Measurements from ENCODE around the gene DTX1. TPM values are rescaled to one million over a fixed set of nuclear protein-coding genes. Genes with fewer than 3 reads are reported as not detected.
"Not testable (repeated sequence)": the region's sequence is repeated elsewhere in the genome, so short reads cannot be mapped to it uniquely, and the experiment has no call there.

The DTX1 gene
- total and polyA plus RNA-seq, 5 donors from 2014 or later = 0.64 to 7.8 (median 0.95) TPM

GRCh38 chr12:113141716-113142115 is 85.2 kb downstream of the DTX1 start:
- not testable (repeated sequence) for H3K4me1 Mint-ChIP-seq; H3K27ac ChIP-seq (ENCODE audit: insufficient read depth, low read length, poor library complexity, severe bottlenecking)

GRCh38 chr12:113142173-113142885 is 85.8 kb downstream of the DTX1 start:
- Histone ChIP-seq H3K4me3 (ENCODE audit: low read depth, low read length) (no peak overlapping the region), H3K27ac (ENCODE audit: insufficient read depth, low read length, poor library complexity, severe bottlenecking) (no peak overlapping the region), H3K4me1 (ENCODE audit: control insufficient read depth, insufficient read depth, low read length, poor library complexity, severe bottlenecking) (no peaks in the 10 kb centered on the region), H3K36me3 (ENCODE audit: control insufficient read depth, insufficient read depth, low read length) (no peaks in the 10 kb centered on the region), H3K27me3 (ENCODE audit: control insufficient read depth, insufficient read depth, low read length) (no peaks in the 10 kb centered on the region), H3K9me3 (ENCODE audit: control insufficient read depth in 2 of 2, low read length in 2 of 2) (no peaks in the 10 kb centered on the region)
- Mint-ChIP-seq H3K4me3 (no peak overlapping the region), H3K4me1 (peaks cover 0 to 6% (median 2%) of the 10 kb centered on the region in 4 donors), H3K9me3 (peaks cover 0 to 3% (median 0%) of the 10 kb centered on the region in 7 donors), H3K27ac (peak overlapping the region; percentile 17 to 78 (median 51)), H3K36me3 (no peaks in the 10 kb centered on the region), H3K27me3 (no peaks in the 10 kb centered on the region)
- DNase-seq (no peak), ATAC-seq (ENCODE audit: low read depth in 2 of 2) (peak; percentile 22 to 34)

More at GRCh38 chr12:113141716-113142115, 85.2 kb downstream of the DTX1 start:
- peak overlapping the region in 2 of 3 donors; percentile 26 to 31 for H3K27ac Mint-ChIP-seq
- not testable (repeated sequence) for H3K9me3 ChIP-seq (ENCODE audit: control insufficient read depth in 2 of 2, low read length in 2 of 2); DNase-seq; H3K4me3 ChIP-seq (ENCODE audit: low read depth, low read length); H3K9me3 Mint-ChIP-seq; ATAC-seq (ENCODE audit: low read depth in 2 of 2); H3K36me3 ChIP-seq (ENCODE audit: control insufficient read depth, insufficient read depth, low read length); H3K4me3 Mint-ChIP-seq; H3K27me3 ChIP-seq (ENCODE audit: control insufficient read depth, insufficient read depth, low read length); H3K27me3 Mint-ChIP-seq; H3K36me3 Mint-ChIP-seq; H3K4me1 ChIP-seq (ENCODE audit: control insufficient read depth, insufficient read depth, low read length, poor library complexity, severe bottlenecking)

- no peaks in the 10 kb centered on the region for H3K27me3 Mint-ChIP-seq
- H3K27ac ChIP-seq (ENCODE audit: insufficient read depth, low read length, poor library complexity, severe bottlenecking) = no peak overlapping the region
These were observed 86.4 kb downstream of the DTX1 start for GRCh38 chr12:113142886-113143332.

GRCh38 chr12:113143959-113144358 is 87.4 kb downstream of the DTX1 start:
- H3K36me3 ChIP-seq (ENCODE audit: control insufficient read depth, insufficient read depth, low read length) = no peaks in the 10 kb centered on the region
- H3K4me1 Mint-ChIP-seq = peaks cover 0 to 6% (median 2%) of the 10 kb centered on the region in 4 donors

More at GRCh38 chr12:113142886-113143332, 86.4 kb downstream of the DTX1 start:
- no peak for ATAC-seq (ENCODE audit: low read depth in 2 of 2)
- DNase-seq = no peak
- Mint-ChIP-seq H3K36me3 (no peaks in the 10 kb centered on the region), H3K4me1 (peaks cover 0 to 6% (median 2%) of the 10 kb centered on the region in 4 donors), H3K9me3 (peaks cover 0 to 6% (median 0%) of the 10 kb centered on the region in 7 donors), H3K27ac (no peak overlapping the region), H3K4me3 (no peak overlapping the region)
- no peaks in the 10 kb centered on the region for H3K27me3 ChIP-seq (ENCODE audit: control insufficient read depth, insufficient read depth, low read length)
- H3K4me3 ChIP-seq (ENCODE audit: low read depth, low read length) = no peak overlapping the region
- H3K9me3 ChIP-seq (ENCODE audit: control insufficient read depth in 2 of 2, low read length in 2 of 2) = no peaks in the 10 kb centered on the region
- no peaks in the 10 kb centered on the region for H3K36me3 ChIP-seq (ENCODE audit: control insufficient read depth, insufficient read depth, low read length)
- H3K4me1 ChIP-seq (ENCODE audit: control insufficient read depth, insufficient read depth, low read length, poor library complexity, severe bottlenecking) = no peaks in the 10 kb centered on the region

GRCh38 chr12:113144806-113145205 is 88.3 kb downstream of the DTX1 start:
- Histone ChIP-seq H3K4me3 (ENCODE audit: low read depth, low read length) (no peak overlapping the region), H3K27ac (ENCODE audit: insufficient read depth, low read length, poor library complexity, severe bottlenecking) (no peak overlapping the region), H3K9me3 (ENCODE audit: control insufficient read depth in 2 of 2, low read length in 2 of 2) (no peaks in the 10 kb centered on the region), H3K27me3 (ENCODE audit: control insufficient read depth, insufficient read depth, low read length) (no peaks in the 10 kb centered on the region), H3K4me1 (ENCODE audit: control insufficient read depth, insufficient read depth, low read length, poor library complexity, severe bottlenecking) (no peaks in the 10 kb centered on the region), H3K36me3 (ENCODE audit: control insufficient read depth, insufficient read depth, low read length) (no peaks in the 10 kb centered on the region)
- no peak overlapping the region for H3K4me3 Mint-ChIP-seq
- no peak for DNase-seq
- H3K9me3 Mint-ChIP-seq = peaks cover 0 to 6% (median 0%) of the 10 kb centered on the region in 7 donors
- H3K4me1 Mint-ChIP-seq = peaks cover 0 to 6% (median 2%) of the 10 kb centered on the region in 4 donors
- H3K36me3 Mint-ChIP-seq = no peaks in the 10 kb centered on the region
- H3K27me3 Mint-ChIP-seq = no peaks in the 10 kb centered on the region
- H3K27ac Mint-ChIP-seq = no peak overlapping the region
- no peak for ATAC-seq (ENCODE audit: low read depth in 2 of 2)

More at GRCh38 chr12:113143959-113144358, 87.4 kb downstream of the DTX1 start:
- no peak overlapping the region for H3K27ac Mint-ChIP-seq
- H3K27me3 ChIP-seq (ENCODE audit: control insufficient read depth, insufficient read depth, low read length) = no peaks in the 10 kb centered on the region
- no peak for DNase-seq
- H3K4me3 ChIP-seq (ENCODE audit: low read depth, low read length) = no peak overlapping the region
- no peaks in the 10 kb centered on the region for H3K36me3 Mint-ChIP-seq
- H3K9me3 ChIP-seq (ENCODE audit: control insufficient read depth in 2 of 2, low read length in 2 of 2) = no peaks in the 10 kb centered on the region
- H3K27ac ChIP-seq (ENCODE audit: insufficient read depth, low read length, poor library complexity, severe bottlenecking) = no peak overlapping the region
- no peak for ATAC-seq (ENCODE audit: low read depth in 2 of 2)
- no peaks in the 10 kb centered on the region for H3K27me3 Mint-ChIP-seq
- H3K4me1 ChIP-seq (ENCODE audit: control insufficient read depth, insufficient read depth, low read length, poor library complexity, severe bottlenecking) = no peaks in the 10 kb centered on the region
- H3K9me3 Mint-ChIP-seq = peaks cover 0 to 6% (median 0%) of the 10 kb centered on the region in 7 donors
- no peak overlapping the region for H3K4me3 Mint-ChIP-seq

- Mint-ChIP-seq H3K27ac (no peak overlapping the region), H3K9me3 (peaks cover 0 to 6% (median 0%) of the 10 kb centered on the region in 7 donors), H3K4me3 (no peak overlapping the region)
These were observed 89.4 kb downstream of the DTX1 start for GRCh38 chr12:113145720-113146551.

GRCh38 chr12:113146999-113147398 is 90.5 kb downstream of the DTX1 start:
- ATAC-seq (ENCODE audit: low read depth in 2 of 2) = no peak
- no peak overlapping the region for H3K27ac Mint-ChIP-seq
- Histone ChIP-seq H3K27ac (ENCODE audit: insufficient read depth, low read length, poor library complexity, severe bottlenecking) (no peak overlapping the region), H3K4me1 (ENCODE audit: control insufficient read depth, insufficient read depth, low read length, poor library complexity, severe bottlenecking) (no peaks in the 10 kb centered on the region), H3K36me3 (ENCODE audit: control insufficient read depth, insufficient read depth, low read length) (no peaks in the 10 kb centered on the region), H3K9me3 (ENCODE audit: control insufficient read depth in 2 of 2, low read length in 2 of 2) (no peaks in the 10 kb centered on the region), H3K27me3 (ENCODE audit: control insufficient read depth, insufficient read depth, low read length) (no peaks in the 10 kb centered on the region), H3K4me3 (ENCODE audit: low read depth, low read length) (no peak overlapping the region)
- H3K27me3 Mint-ChIP-seq = peaks cover 3% of the 10 kb centered on the region
- H3K9me3 Mint-ChIP-seq = peaks cover 0 to 6% (median 0%) of the 10 kb centered on the region in 7 donors
- H3K36me3 Mint-ChIP-seq = no peaks in the 10 kb centered on the region
- H3K4me1 Mint-ChIP-seq = peaks cover 0 to 4% (median under 1%) of the 10 kb centered on the region in 4 donors
- H3K4me3 Mint-ChIP-seq = no peak overlapping the region
- no peak for DNase-seq

More at GRCh38 chr12:113145720-113146551, 89.4 kb downstream of the DTX1 start:
- no peak overlapping the region for H3K4me3 ChIP-seq (ENCODE audit: low read depth, low read length)
- no peak overlapping the region for H3K27ac ChIP-seq (ENCODE audit: insufficient read depth, low read length, poor library complexity, severe bottlenecking)
- H3K4me1 Mint-ChIP-seq = peaks cover 0 to 4% (median 0%) of the 10 kb centered on the region in 4 donors
- no peaks in the 10 kb centered on the region for H3K36me3 ChIP-seq (ENCODE audit: control insufficient read depth, insufficient read depth, low read length)
- no peaks in the 10 kb centered on the region for H3K27me3 ChIP-seq (ENCODE audit: control insufficient read depth, insufficient read depth, low read length)
- no peaks in the 10 kb centered on the region for H3K36me3 Mint-ChIP-seq
- DNase-seq = no peak
- no peak for ATAC-seq (ENCODE audit: low read depth in 2 of 2)
- H3K9me3 ChIP-seq (ENCODE audit: control insufficient read depth in 2 of 2, low read length in 2 of 2) = no peaks in the 10 kb centered on the region
- H3K27me3 Mint-ChIP-seq = no peaks in the 10 kb centered on the region
- H3K4me1 ChIP-seq (ENCODE audit: control insufficient read depth, insufficient read depth, low read length, poor library complexity, severe bottlenecking) = no peaks in the 10 kb centered on the region
